ENCODE results near the gene SOWAHA. TPM values are rescaled to one million over a fixed set of nuclear protein-coding genes. Genes with fewer than 3 reads are reported as not detected.
"Not testable (repeated sequence)": the region's sequence is repeated elsewhere in the genome, so short reads cannot be mapped to it uniquely, and the experiment has no call there.

Gene SOWAHA
- total and polyA plus RNA-seq, 7 donors = 0.01 to 0.06 TPM; not detected in 5

DNA sequence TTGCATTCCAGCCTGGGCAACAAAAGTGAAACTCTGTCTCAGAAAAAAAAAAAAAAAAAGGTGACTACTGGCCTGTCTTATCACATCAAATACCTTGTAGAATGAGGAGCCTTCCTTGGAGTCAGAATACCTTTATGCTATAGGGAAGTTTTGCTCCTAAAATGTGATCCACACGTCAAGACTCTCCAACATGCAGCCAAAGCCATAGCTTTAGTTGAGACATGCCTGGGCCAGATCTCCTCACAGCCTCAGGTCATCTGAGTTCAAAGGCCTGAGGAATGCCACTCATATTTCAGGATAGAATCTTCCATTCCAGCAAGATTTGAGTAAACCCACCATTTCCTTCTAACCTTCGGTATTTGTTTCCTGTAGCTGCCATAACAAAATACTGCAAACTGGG lies 13.7 kb upstream of the SOWAHA start:
- DNase-seq = no peak
- WGBS, 3 donors = 77 to 83% (median 79%) methylated on average over 2 of the region's 2 CpGs
- H3K36me3 ChIP-seq (ENCODE audit: insufficient read depth in 1 of 2, low read depth in 1 of 2) = no peaks in the 10 kb centered on the region
- H3K9me3 ChIP-seq = no peaks in the 10 kb centered on the region
- H3K27ac ChIP-seq = no peak overlapping the region
- intact Hi-C loops (cut with DNase I) = no loop called here
- H3K4me1 ChIP-seq = no peaks in the 10 kb centered on the region
- TF ChIP-seq, protein P1, sequence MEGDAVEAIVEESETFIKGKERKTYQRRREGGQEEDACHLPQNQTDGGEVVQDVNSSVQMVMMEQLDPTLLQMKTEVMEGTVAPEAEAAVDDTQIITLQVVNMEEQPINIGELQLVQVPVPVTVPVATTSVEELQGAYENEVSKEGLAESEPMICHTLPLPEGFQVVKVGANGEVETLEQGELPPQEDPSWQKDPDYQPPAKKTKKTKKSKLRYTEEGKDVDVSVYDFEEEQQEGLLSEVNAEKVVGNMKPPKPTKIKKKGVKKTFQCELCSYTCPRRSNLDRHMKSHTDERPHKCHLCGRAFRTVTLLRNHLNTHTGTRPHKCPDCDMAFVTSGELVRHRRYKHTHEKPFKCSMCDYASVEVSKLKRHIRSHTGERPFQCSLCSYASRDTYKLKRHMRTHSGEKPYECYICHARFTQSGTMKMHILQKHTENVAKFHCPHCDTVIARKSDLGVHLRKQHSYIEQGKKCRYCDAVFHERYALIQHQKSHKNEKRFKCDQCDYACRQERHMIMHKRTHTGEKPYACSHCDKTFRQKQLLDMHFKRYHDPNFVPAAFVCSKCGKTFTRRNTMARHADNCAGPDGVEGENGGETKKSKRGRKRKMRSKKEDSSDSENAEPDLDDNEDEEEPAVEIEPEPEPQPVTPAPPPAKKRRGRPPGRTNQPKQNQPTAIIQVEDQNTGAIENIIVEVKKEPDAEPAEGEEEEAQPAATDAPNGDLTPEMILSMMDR (IDR thresholded peaks at IDR 0.05) = no peak
- ATAC-seq = no peak
- H3K27me3 ChIP-seq (ENCODE audit: insufficient read depth in 3 of 3, low read length in 2 of 3) = peaks cover 0 to 4% (median 0%) of the 10 kb centered on the region in 3 donors
- no peak overlapping the region for H3K4me3 ChIP-seq

DNA sequence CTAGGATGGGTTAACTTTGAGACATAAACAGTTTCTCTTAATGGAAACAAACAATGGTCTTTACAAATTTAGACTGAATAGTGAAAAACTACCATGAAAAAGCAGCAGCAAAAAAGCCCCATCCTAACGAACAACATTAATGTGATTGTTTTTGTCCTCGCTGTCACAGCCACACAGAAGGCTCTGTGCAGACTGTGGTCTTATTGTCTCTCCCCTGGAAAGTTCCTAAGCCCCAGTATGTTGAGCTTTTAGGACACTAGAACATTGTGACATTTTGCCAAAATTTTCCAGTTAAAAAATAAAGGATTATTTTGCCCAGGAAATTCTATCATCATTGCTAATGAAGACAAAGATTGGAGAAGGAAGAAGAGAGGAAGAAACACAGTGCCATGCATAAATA lies 12.6 kb upstream of the SOWAHA start:
- 56 to 83% (median 62%) methylated on average over 2 of the region's 2 CpGs for WGBS, 3 donors
- H3K9me3 ChIP-seq = no peaks in the 10 kb centered on the region
- TF ChIP-seq, protein P1 (IDR thresholded peaks at IDR 0.05) = no peak
- intact Hi-C loops (cut with DNase I) = no loop called here
- H3K4me3 ChIP-seq = no peak overlapping the region
- no peak for ATAC-seq
- H3K27ac ChIP-seq = no peak overlapping the region
- H3K27me3 ChIP-seq (ENCODE audit: insufficient read depth in 3 of 3, low read length in 2 of 3) = peaks cover 0 to 4% (median 0%) of the 10 kb centered on the region in 3 donors
- H3K36me3 ChIP-seq (ENCODE audit: insufficient read depth in 1 of 2, low read depth in 1 of 2) = no peaks in the 10 kb centered on the region
- no peak for DNase-seq
- no peaks in the 10 kb centered on the region for H3K4me1 ChIP-seq

DNA sequence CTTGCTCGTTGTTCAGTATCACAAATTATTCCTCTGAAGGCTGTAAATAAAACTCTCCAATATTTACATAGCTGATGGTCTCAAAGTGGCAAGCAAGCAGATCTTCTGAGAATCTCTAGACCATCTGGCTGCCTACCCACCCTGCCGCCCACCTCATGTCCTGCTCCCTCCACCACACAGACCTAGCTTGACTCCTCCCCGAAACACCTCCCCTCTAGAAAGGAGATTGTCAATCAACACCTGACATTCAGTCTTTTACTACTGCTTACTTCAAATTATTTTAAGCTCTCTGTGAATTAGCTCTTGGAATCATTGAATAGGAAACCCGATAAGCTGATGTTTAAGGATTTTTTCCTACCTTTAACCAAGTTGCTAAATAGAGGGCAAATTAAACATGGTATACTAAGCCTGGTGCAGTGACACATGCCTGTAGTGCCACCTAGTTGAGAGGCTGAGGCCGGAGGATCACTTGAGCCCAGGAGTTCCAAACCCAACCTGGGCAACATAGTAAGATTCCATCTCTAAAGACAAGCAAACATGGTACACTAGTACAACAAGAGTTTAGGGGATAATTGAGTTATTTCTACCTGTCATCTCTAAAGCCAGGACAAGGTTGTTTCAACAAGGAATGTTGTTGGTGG lies 10.9 kb upstream of the SOWAHA start:
- ATAC-seq = no peak
- Histone ChIP-seq H3K36me3 (ENCODE audit: insufficient read depth in 1 of 2, low read depth in 1 of 2) (no peaks in the 10 kb centered on the region), H3K9me3 (no peaks in the 10 kb centered on the region), H3K27me3 (ENCODE audit: insufficient read depth in 3 of 3, low read length in 2 of 3) (peaks cover 0 to 5% (median 0%) of the 10 kb centered on the region in 3 donors), H3K4me1 (no peaks in the 10 kb centered on the region), H3K27ac (no peak overlapping the region), H3K4me3 (no peak overlapping the region)
- TF ChIP-seq, protein P1 (IDR thresholded peaks at IDR 0.05) = no peak
- no peak for DNase-seq
- intact Hi-C loops (cut with DNase I) = no loop called here
- WGBS, 3 donors = 85 to 89% (median 86%) methylated on average over 5 of the region's 5 CpGs

DNA sequence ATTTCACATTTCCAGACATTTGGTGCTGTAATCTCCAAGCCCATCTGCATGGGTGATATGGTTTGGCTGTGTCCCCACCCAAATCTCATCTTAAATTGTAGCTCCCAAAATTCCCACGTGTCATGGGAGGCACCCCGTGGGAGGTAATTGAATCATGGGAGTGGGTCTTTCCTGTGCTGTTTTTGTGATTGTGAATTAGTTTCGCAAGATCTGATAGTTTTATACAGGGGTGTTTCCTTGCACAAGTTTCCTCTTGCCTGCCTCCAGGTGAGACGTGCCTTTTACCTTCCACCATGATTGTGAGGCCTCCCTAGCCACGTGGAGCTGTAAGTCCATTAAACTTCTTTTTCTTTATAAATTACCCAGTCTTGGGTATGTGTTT lies 10.4 kb upstream of the SOWAHA start:
- DNase-seq; H3K4me1 ChIP-seq; ATAC-seq; H3K27me3 ChIP-seq (ENCODE audit: insufficient read depth in 3 of 3, low read length in 2 of 3); H3K9me3 ChIP-seq; H3K36me3 ChIP-seq (ENCODE audit: insufficient read depth in 1 of 2, low read depth in 1 of 2); intact Hi-C loops (cut with DNase I); H3K27ac ChIP-seq; H3K4me3 ChIP-seq: not testable (repeated sequence)
- WGBS, 3 donors = 78 to 88% (median 80%) methylated on average over 5 of the region's 5 CpGs

DNA sequence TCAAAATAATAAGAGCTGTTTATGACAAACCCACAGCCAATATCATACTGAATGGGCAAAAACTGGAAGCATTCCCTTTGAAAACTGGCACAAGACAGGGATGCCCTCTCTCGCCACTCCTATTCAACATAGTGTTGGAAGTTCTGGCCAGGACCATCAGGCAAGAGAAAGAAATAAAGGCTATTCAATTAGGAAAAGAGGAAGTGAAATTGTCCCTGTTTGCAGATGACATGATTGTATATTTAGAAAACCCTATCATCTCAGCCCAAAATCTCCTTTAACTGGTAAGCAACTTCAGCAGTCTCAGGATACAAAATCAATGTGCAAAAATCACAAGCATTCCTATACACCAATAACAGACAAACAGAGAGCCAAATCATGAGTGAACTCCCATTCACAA lies 8.9 kb upstream of the SOWAHA start:
- H3K27ac ChIP-seq; H3K4me3 ChIP-seq; ATAC-seq; H3K36me3 ChIP-seq (ENCODE audit: insufficient read depth in 1 of 2, low read depth in 1 of 2); H3K4me1 ChIP-seq; H3K9me3 ChIP-seq; DNase-seq; intact Hi-C loops (cut with DNase I): not testable (repeated sequence)
- WGBS, 3 donors = 83 to 100% methylated on average over 1 of the region's 1 CpG; no CpG with 5 or more reads in 1 of the 3 donors
- H3K27me3 ChIP-seq (ENCODE audit: insufficient read depth in 3 of 3, low read length in 2 of 3) = peaks cover 0 to 12% (median 0%) of the 10 kb centered on the region in 3 donors

DNA sequence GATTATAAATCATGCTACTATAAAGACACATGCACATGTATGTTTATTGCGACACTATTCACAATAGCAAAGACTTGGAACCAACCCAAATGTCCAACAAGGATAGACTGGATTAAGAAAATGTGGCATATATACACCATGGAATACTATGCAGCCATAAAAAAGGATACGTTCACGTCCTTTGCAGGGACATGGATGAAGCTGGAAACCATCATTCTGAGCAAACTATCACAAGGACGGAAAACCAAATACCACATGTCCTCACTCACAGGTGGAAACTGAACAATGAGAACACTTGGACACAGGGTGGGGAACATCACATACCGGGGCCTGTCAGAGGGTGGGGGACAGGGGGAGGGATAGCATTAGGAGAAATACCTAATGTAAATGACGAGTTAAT lies 7.2 kb upstream of the SOWAHA start:
- H3K9me3 ChIP-seq; H3K4me1 ChIP-seq; DNase-seq; ATAC-seq; H3K36me3 ChIP-seq (ENCODE audit: insufficient read depth in 1 of 2, low read depth in 1 of 2); H3K27ac ChIP-seq; intact Hi-C loops (cut with DNase I); H3K4me3 ChIP-seq: not testable (repeated sequence)
- H3K27me3 ChIP-seq (ENCODE audit: insufficient read depth in 3 of 3, low read length in 2 of 3) = peaks cover 0 to 27% (median 0%) of the 10 kb centered on the region in 3 donors
- 89 to 98% (median 96%) methylated on average over 6 of the region's 6 CpGs for WGBS, 3 donors

DNA sequence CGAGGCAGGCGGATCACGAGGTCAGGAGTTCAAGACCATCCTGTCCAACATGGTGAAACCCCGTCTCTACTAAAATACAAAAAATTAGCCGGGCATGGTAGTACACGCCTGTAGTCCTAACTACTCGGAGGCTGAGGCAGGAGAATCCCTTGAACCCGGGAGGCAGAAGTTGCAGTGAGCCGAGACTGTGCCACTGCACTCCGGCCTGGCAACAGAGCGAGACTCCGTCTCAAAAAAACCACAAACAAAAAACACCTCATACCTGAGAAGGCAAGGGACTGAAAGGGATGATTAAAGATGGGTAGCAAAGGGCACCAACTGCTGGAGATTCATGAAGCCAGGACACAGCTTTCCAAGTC lies 6.3 kb upstream of the SOWAHA start:
- 90 to 97% (median 91%) methylated on average over 12 of the region's 12 CpGs for WGBS, 3 donors
- intact Hi-C loops (cut with DNase I) = not testable (repeated sequence)
- peaks cover 0 to 37% (median 0%) of the 10 kb centered on the region in 3 donors for H3K27me3 ChIP-seq (ENCODE audit: insufficient read depth in 3 of 3, low read length in 2 of 3)

More for the DNA sequence above, 6.3 kb upstream of the SOWAHA start:
- H3K9me3 ChIP-seq; H3K4me1 ChIP-seq; H3K27ac ChIP-seq; H3K4me3 ChIP-seq; ATAC-seq; H3K36me3 ChIP-seq (ENCODE audit: insufficient read depth in 1 of 2, low read depth in 1 of 2); DNase-seq: not testable (repeated sequence)
